Measurements from ENCODE around the gene POPDC2. TPM values are rescaled to one million over a fixed set of nuclear protein-coding genes. Genes with fewer than 3 reads are reported as not detected.
"Not testable (repeated sequence)": the region's sequence is repeated elsewhere in the genome, so short reads cannot be mapped to it uniquely, and the experiment has no call there.

POPDC2 gene
- total RNA-seq, 2 donors from 2014 or later = 679 to 853 TPM

GRCh38 chr3:119681279-119681678 is 20.9 kb upstream of the POPDC2 start:
- H3K4me1 ChIP-seq = peaks cover 0 to 5% of the 10 kb centered on the region in 2 donors
- no peak for DNase-seq (ENCODE audit: low spot score)
- TF ChIP-seq CTCF (IDR thresholded peaks at IDR 0.05) = peak; percentile 11 to 70
- no peaks in the 10 kb centered on the region for H3K9me3 ChIP-seq
- no peaks in the 10 kb centered on the region for H3K27me3 ChIP-seq
- peak overlapping the region in 1 of 2 donors; percentile 22 for H3K27ac ChIP-seq
- H3K36me3 ChIP-seq = no peaks in the 10 kb centered on the region
- no peak overlapping the region for H3K4me3 ChIP-seq

GRCh38 chr3:119679874-119680273 is 19.5 kb upstream of the POPDC2 start:
- Histone ChIP-seq H3K4me3 (no peak overlapping the region), H3K9me3 (no peaks in the 10 kb centered on the region), H3K27me3 (no peaks in the 10 kb centered on the region), H3K27ac (no peak overlapping the region), H3K36me3 (no peaks in the 10 kb centered on the region), H3K4me1 (peaks cover 0 to 19% of the 10 kb centered on the region in 2 donors)
- no peak for DNase-seq (ENCODE audit: low spot score)
- no peak for TF ChIP-seq CTCF (IDR thresholded peaks at IDR 0.05)

DNA sequence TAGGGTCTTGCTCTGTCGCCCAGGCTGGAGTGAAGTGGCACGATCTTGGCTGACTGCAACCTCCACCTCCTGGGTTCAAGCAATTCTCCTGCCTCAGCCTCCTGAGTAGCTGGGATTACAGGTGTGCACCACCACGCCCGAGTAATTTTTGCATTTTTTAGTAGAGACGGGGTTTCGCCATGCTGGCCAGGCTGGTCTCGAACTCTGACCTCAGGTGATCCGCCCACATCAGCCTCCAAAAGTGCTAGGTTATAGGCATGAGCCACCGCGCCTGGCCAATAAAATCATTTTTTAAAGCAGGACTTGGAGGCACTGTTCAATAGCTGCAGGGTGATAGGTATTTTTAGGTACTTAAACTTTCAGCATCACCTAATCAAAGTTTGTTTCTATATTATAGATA is 17.8 kb upstream of the POPDC2 start:
- not testable (repeated sequence) for H3K27me3 ChIP-seq; DNase-seq (ENCODE audit: low spot score); H3K9me3 ChIP-seq; H3K4me3 ChIP-seq; H3K27ac ChIP-seq
- Histone ChIP-seq H3K36me3 (peaks cover 13% of the 10 kb centered on the region), H3K4me1 (peaks cover 0 to 24% of the 10 kb centered on the region in 2 donors)

GRCh38 chr3:119677641-119677934 is 17.2 kb upstream of the POPDC2 start:
- Histone ChIP-seq H3K9me3 (no peaks in the 10 kb centered on the region), H3K4me3 (peak overlapping the region; percentile 77 to 84), H3K36me3 (peaks cover 17% of the 10 kb centered on the region), H3K27me3 (no peaks in the 10 kb centered on the region), H3K4me1 (peaks cover 0 to 31% of the 10 kb centered on the region in 2 donors), H3K27ac (peak overlapping the region; percentile 98)
- no peak for TF ChIP-seq CTCF (IDR thresholded peaks at IDR 0.05)
- DNase-seq (ENCODE audit: low spot score) = no peak

GRCh38 chr3:119676771-119677640 is 16.6 kb upstream of the POPDC2 start, which contains the start of gene COX17:
COX17 (minus strand) TSS chr3:119677406; CDS start chr3:119677310, 96 bp downstream.
- peak; percentile 96 for DNase-seq (ENCODE audit: low spot score)
- peak within 1 kb of the TSS; percentile 77 to 84 for H3K4me3 ChIP-seq
- H3K27me3 ChIP-seq = no peaks in the 10 kb centered on the region
- peaks cover 0 to 31% of the 10 kb centered on the region in 2 donors for H3K4me1 ChIP-seq
- TF ChIP-seq CTCF (IDR thresholded peaks at IDR 0.05) = no peak
- peaks cover 17% of the 10 kb centered on the region for H3K36me3 ChIP-seq
- H3K9me3 ChIP-seq = no peaks in the 10 kb centered on the region
- peak within 1 kb of the TSS; percentile 98 for H3K27ac ChIP-seq

DNA sequence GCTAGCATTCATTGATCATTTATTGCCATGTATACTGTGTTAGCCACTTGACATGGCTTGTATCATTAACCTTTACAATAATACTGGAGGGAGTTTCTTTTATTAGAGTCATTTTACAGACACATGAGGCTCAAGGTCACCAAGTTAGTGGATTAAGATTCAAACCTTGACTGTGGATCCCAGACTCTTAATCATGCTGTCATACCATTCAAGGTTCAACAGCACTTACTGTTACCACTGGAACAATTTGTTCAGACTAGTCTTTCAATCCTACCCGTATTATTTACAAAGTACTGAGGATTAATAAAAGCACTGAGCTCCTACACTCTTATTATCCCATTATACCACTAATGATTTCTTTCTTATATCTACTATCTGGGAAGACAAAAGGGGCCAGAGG is 15.6 kb upstream of the POPDC2 start:
- peak overlapping the region; percentile 98 for H3K27ac ChIP-seq
- TF ChIP-seq CTCF (IDR thresholded peaks at IDR 0.05) = no peak
- H3K4me1 ChIP-seq = peaks cover 0 to 31% of the 10 kb centered on the region in 2 donors
- no peaks in the 10 kb centered on the region for H3K27me3 ChIP-seq
- H3K4me3 ChIP-seq = peak overlapping the region; percentile 77 to 84
- DNase-seq (ENCODE audit: low spot score) = no peak
- H3K9me3 ChIP-seq = no peaks in the 10 kb centered on the region
- H3K36me3 ChIP-seq = peaks cover 24% of the 10 kb centered on the region

All from right atrium auricular region (tissue), 2 donors.